Measurements from ENCODE around the gene C16orf54. TPM values are rescaled to one million over a fixed set of nuclear protein-coding genes. Genes with fewer than 3 reads are reported as not detected.
"Not testable (repeated sequence)": the region's sequence is repeated elsewhere in the genome, so short reads cannot be mapped to it uniquely, and the experiment has no call there.

Gene C16orf54
- total and polyA plus RNA-seq, 2 donors (not counting 1 experiment from before 2014, with no cell fraction given), result not detected

- peaks cover 6% of the 10 kb centered on the region for H3K27me3 ChIP-seq (ENCODE audit: control insufficient read depth, insufficient read depth, low read length)
- no peak overlapping the region for H3K4me2 ChIP-seq (ENCODE audit: extremely low read depth, insufficient read depth, low read length)
- H2AFZ ChIP-seq (ENCODE audit: low read length), result no peak overlapping the region
- H3K27ac ChIP-seq (ENCODE audit: insufficient read depth, low read length), result no peak overlapping the region
- no peak for TF ChIP-seq CTCF (conservative IDR thresholded peaks at IDR 0.05 in 1 of 2, IDR thresholded peaks at IDR 0.05 in 1 of 2; ENCODE audit: low read depth in 1 of 2, low read length in 2 of 2)
- no peak for TF ChIP-seq EZH2 (IDR thresholded peaks at IDR 0.05; ENCODE audit: low read length, missing control alignments)
- no peaks in the 10 kb centered on the region for H3K9me3 ChIP-seq (ENCODE audit: control insufficient read depth, insufficient read depth, low read depth, low read length)
- no peaks in the 10 kb centered on the region for H3K36me3 ChIP-seq (ENCODE audit: control insufficient read depth, insufficient read depth, low read length)
- no peaks in the 10 kb centered on the region for H3K4me1 ChIP-seq (ENCODE audit: control insufficient read depth, extremely low read depth, insufficient read depth, low read length)
- no peaks in the 10 kb centered on the region for H3K79me2 ChIP-seq (ENCODE audit: control insufficient read depth, insufficient read depth, low read length)
- H3K9ac ChIP-seq (ENCODE audit: insufficient read depth, low read length), result no peak overlapping the region
- no peak overlapping the region for H3K4me3 ChIP-seq (replicated peaks in 1 of 4; ENCODE audit: control extremely low read depth in 1 of 4, insufficient read depth in 1 of 4, low read depth in 3 of 4, low read length in 4 of 4)
- H4K20me1 ChIP-seq (ENCODE audit: control insufficient read depth, extremely low read depth, insufficient read depth, low read length), result no peaks in the 10 kb centered on the region
- DNase-seq (ENCODE audit: low read depth in 2 of 2), result no peak
Measured at GRCh38 chr16:29736112-29736511, 9.7 kb downstream of the C16orf54 start.

DNA sequence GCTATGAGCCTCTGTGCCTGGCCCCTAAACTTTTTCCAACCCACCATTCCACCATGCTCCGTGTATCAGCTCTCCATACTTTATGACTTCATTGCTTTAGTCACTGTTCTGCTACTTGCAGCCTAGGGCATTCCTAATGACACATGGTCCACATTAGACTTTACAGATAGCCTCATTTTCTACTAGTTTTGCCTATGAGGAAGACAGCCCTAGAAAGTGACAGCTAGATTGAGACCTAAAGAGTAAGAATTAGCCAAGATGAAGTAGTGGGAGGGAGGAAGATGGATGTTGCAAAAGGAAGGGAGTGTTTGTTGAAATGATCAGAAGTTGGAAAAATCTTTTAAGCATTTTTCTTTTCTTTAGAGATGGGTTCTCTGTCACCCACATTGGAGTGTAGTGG is 11.0 kb downstream of the C16orf54 start:
- no peak for DNase-seq (ENCODE audit: low read depth in 2 of 2)
- Histone ChIP-seq H3K27me3 (ENCODE audit: control insufficient read depth, insufficient read depth, low read length) (peaks cover 6% of the 10 kb centered on the region), H4K20me1 (ENCODE audit: control insufficient read depth, extremely low read depth, insufficient read depth, low read length) (no peaks in the 10 kb centered on the region)

GRCh38 chr16:29731768-29732601 is 13.8 kb downstream of the C16orf54 start:
- not testable (repeated sequence) for H3K4me1 ChIP-seq (ENCODE audit: control insufficient read depth, extremely low read depth, insufficient read depth, low read length); DNase-seq (ENCODE audit: low read depth in 2 of 2); H3K79me2 ChIP-seq (ENCODE audit: control insufficient read depth, insufficient read depth, low read length); H2AFZ ChIP-seq (ENCODE audit: low read length); H3K9ac ChIP-seq (ENCODE audit: insufficient read depth, low read length); H3K9me3 ChIP-seq (ENCODE audit: control insufficient read depth, insufficient read depth, low read depth, low read length); H3K36me3 ChIP-seq (ENCODE audit: control insufficient read depth, insufficient read depth, low read length); H3K4me2 ChIP-seq (ENCODE audit: extremely low read depth, insufficient read depth, low read length); H4K20me1 ChIP-seq (ENCODE audit: control insufficient read depth, extremely low read depth, insufficient read depth, low read length); H3K4me3 ChIP-seq (replicated peaks in 1 of 4; ENCODE audit: control extremely low read depth in 1 of 4, insufficient read depth in 1 of 4, low read depth in 3 of 4, low read length in 4 of 4); H3K27ac ChIP-seq (ENCODE audit: insufficient read depth, low read length); H3K27me3 ChIP-seq (ENCODE audit: control insufficient read depth, insufficient read depth, low read length)

More for the DNA sequence above, 11.0 kb downstream of the C16orf54 start:
- no peak overlapping the region for H3K4me2 ChIP-seq (ENCODE audit: extremely low read depth, insufficient read depth, low read length)
- no peaks in the 10 kb centered on the region for H3K79me2 ChIP-seq (ENCODE audit: control insufficient read depth, insufficient read depth, low read length)
- H3K9ac ChIP-seq (ENCODE audit: insufficient read depth, low read length), result no peak overlapping the region
- H3K4me3 ChIP-seq (replicated peaks in 1 of 4; ENCODE audit: control extremely low read depth in 1 of 4, insufficient read depth in 1 of 4, low read depth in 3 of 4, low read length in 4 of 4), result no peak overlapping the region
- H2AFZ ChIP-seq (ENCODE audit: low read length), result no peak overlapping the region
- TF ChIP-seq EZH2 (IDR thresholded peaks at IDR 0.05; ENCODE audit: low read length, missing control alignments) (no peak), CTCF (conservative IDR thresholded peaks at IDR 0.05 in 1 of 2, IDR thresholded peaks at IDR 0.05 in 1 of 2; ENCODE audit: low read depth in 1 of 2, low read length in 2 of 2) (no peak)
- H3K36me3 ChIP-seq (ENCODE audit: control insufficient read depth, insufficient read depth, low read length), result no peaks in the 10 kb centered on the region
- no peak overlapping the region for H3K27ac ChIP-seq (ENCODE audit: insufficient read depth, low read length)
- no peaks in the 10 kb centered on the region for H3K9me3 ChIP-seq (ENCODE audit: control insufficient read depth, insufficient read depth, low read depth, low read length)
- H3K4me1 ChIP-seq (ENCODE audit: control insufficient read depth, extremely low read depth, insufficient read depth, low read length), result no peaks in the 10 kb centered on the region
